ENCODE results near the gene EVC2. TPM values are rescaled to one million over a fixed set of nuclear protein-coding genes. Genes with fewer than 3 reads are reported as not detected.

The EVC2 gene
- total and polyA plus RNA-seq, 2 of the 4 experiments (the other 2 are of a cell fraction), result 2.7 to 5.9 TPM

- no peak overlapping the region for H2AK9ac ChIP-seq (replicated peaks; ENCODE audit: low read depth, low read length, poor library complexity)
- H3K27ac ChIP-seq (ENCODE audit: insufficient read depth, low read length), result no peak overlapping the region
- POLR2A ChIA-PET (ENCODE audit: unreplicated experiment), result no interaction called here
- no peak overlapping the region for H3K4me2 ChIP-seq (ENCODE audit: low read depth, low read length)
- H3K4ac ChIP-seq (ENCODE audit: low read depth, low read length), result no peak overlapping the region
- H3K14ac ChIP-seq (replicated peaks; ENCODE audit: low read depth, low read length), result no peak overlapping the region
- H4K8ac ChIP-seq (ENCODE audit: low read depth in 2 of 2, low read length in 2 of 2), result no peak overlapping the region
- H3K56ac ChIP-seq (ENCODE audit: extremely low read depth, insufficient read depth, low read length), result no peak overlapping the region
- H3K27me3 ChIP-seq (ENCODE audit: control insufficient read depth, insufficient read depth, low read length), result no peaks in the 10 kb centered on the region
- H3K18ac ChIP-seq (ENCODE audit: low read depth, low read length), result no peak overlapping the region
- no peak overlapping the region for H3K23ac ChIP-seq (ENCODE audit: low read depth, low read length)
- H2BK120ac ChIP-seq (ENCODE audit: low read depth, low read length), result no peak overlapping the region
- no peak overlapping the region for H3K4me3 ChIP-seq (ENCODE audit: insufficient read depth, low read depth, low read length)
- no peak overlapping the region for H4K91ac ChIP-seq (ENCODE audit: insufficient read depth, low read depth, low read length)
- H3K9me3 ChIP-seq (ENCODE audit: control insufficient read depth, insufficient read depth, low read length), result peaks cover 2% of the 10 kb centered on the region; the same call in 1 of the 2 replicates
- ATAC-seq (ENCODE audit: low read depth) (no peak), DNase-seq (no peak)
- in situ Hi-C loops (cut with MboI; ENCODE audit: low sequenced_read_pairs), result no loop called here
- H3K9ac ChIP-seq (ENCODE audit: low read depth, low read length), result no peak overlapping the region
- dilution Hi-C loops (cut with HindIII; ENCODE audit: low sequenced_read_pairs, unreplicated experiment), result no loop called here
- no peak overlapping the region for H2BK20ac ChIP-seq (ENCODE audit: low read depth, low read length)
- no peaks in the 10 kb centered on the region for H3K4me1 ChIP-seq (ENCODE audit: control insufficient read depth, insufficient read depth, low read length)
- no peak overlapping the region for H2BK15ac ChIP-seq (ENCODE audit: low read depth, low read length)
- peaks cover 24% of the 10 kb centered on the region for H3K36me3 ChIP-seq (ENCODE audit: control insufficient read depth, insufficient read depth, low read length)
- H2BK5ac ChIP-seq (ENCODE audit: low read depth, low read length, poor library complexity, severe bottlenecking), result no peak overlapping the region
- no peak for TF ChIP-seq RAD21 (IDR thresholded peaks at IDR 0.05; ENCODE audit: low read length)
- no peak for TF ChIP-seq CTCF (conservative IDR thresholded peaks at IDR 0.05; ENCODE audit: low read depth, low read length)
- TF ChIP-seq FOS (IDR thresholded peaks at IDR 0.05; ENCODE audit: low read depth, low read length), result no peak
- TF ChIP-seq ELK1 (IDR thresholded peaks at IDR 0.05; ENCODE audit: borderline replicate concordance, low read depth, low read length), result no peak
- TF ChIP-seq CEBPB (IDR thresholded peaks at IDR 0.05; ENCODE audit: low read depth, low read length), result no peak
- no peak for TF ChIP-seq MAFK (IDR thresholded peaks at IDR 0.05; ENCODE audit: low read depth, low read length)
- TF ChIP-seq POLR2A (IDR thresholded peaks at IDR 0.05; ENCODE audit: low read depth, low read length), result no peak
- no peak for TF ChIP-seq USF2 (IDR thresholded peaks at IDR 0.05; ENCODE audit: low read depth, low read length)
- peaks cover 5 to 18% of the 10 kb centered on the region in 2 experiments; a peak in 2 of 4 replicates for H3K79me1 ChIP-seq (ENCODE audit: low read depth in 1 of 2, low read length in 2 of 2)
- H3K9me1 ChIP-seq (ENCODE audit: insufficient read depth, low read length), result peaks cover 3% of the 10 kb centered on the region; the same call in 1 of the 2 replicates
- WGBS, 2 experiments (ENCODE audit: extremely low coverage in 2 of 2, insufficient read length in 1 of 2), result 90% methylated on average over 8 of the region's 12 CpGs; no CpG with 5 or more reads in 1 of the 2 experiments
- H2AK5ac ChIP-seq (ENCODE audit: low read depth, low read length), result no peak overlapping the region
- no peak overlapping the region for H4K5ac ChIP-seq (ENCODE audit: low read depth, low read length)
- CTCF ChIA-PET, result no interaction called here
- intact Hi-C loops (cut with micrococcal nuclease), result no loop called here
- no peak overlapping the region for H2AFZ ChIP-seq (replicated peaks; ENCODE audit: low read length, poor library complexity)
- BruUV-seq (replicated peaks), result no TSS peak
- no peaks in the 10 kb centered on the region for H4K20me1 ChIP-seq (ENCODE audit: insufficient read depth, low read length)
Measured at GRCh38 chr4:5664778-5665177, 43.6 kb downstream of the EVC2 start.

Data from IMR-90 (cell line).